Measurements from ENCODE around the gene ARHGEF6.

ARHGEF6 gene

GRCh38 chrX:136781180-136781797 is 557 bp upstream of the ARHGEF6 start:
- POLR2A ChIA-PET = no interaction called here
- Histone ChIP-seq H3K27ac (ENCODE audit: extremely low read depth, low read depth, low read length) (no peak overlapping the region), H3K9me3 (ENCODE audit: control insufficient read depth, insufficient read depth, low read depth, low read length) (no peaks in the 10 kb centered on the region), H3K4me1 (ENCODE audit: control insufficient read depth, insufficient read depth, low read length) (no peaks in the 10 kb centered on the region), H3K4me3 (ENCODE audit: low read depth, low read length) (no peak overlapping the region), H3K36me3 (ENCODE audit: control insufficient read depth in 2 of 2, insufficient read depth in 1 of 2, low read length in 2 of 2) (no peaks in the 10 kb centered on the region)
- TF ChIP-seq ZNF580 (tag by site-specific recombination; IDR thresholded peaks at IDR 0.05) (no peak), HOXD13 (CRISPR knock-in tag; IDR thresholded peaks at IDR 0.05; ENCODE audit: borderline replicate concordance) (no peak), ZNF830 (tag by site-specific recombination; IDR thresholded peaks at IDR 0.05; ENCODE audit: low read depth) (no peak), ZNF513 (tag by site-specific recombination; IDR thresholded peaks at IDR 0.05) (no peak), KLF1 (tag by site-specific recombination; IDR thresholded peaks at IDR 0.05) (no peak), ZNF548 (tag by site-specific recombination; IDR thresholded peaks at IDR 0.05) (no peak), ZNF26 (tag by site-specific recombination; IDR thresholded peaks at IDR 0.05) (no peak), ZNF768 (tag by site-specific recombination; IDR thresholded peaks at IDR 0.05) (no peak), ZNF426 (tag by site-specific recombination; IDR thresholded peaks at IDR 0.05) (no peak), ZNF664 (tag by site-specific recombination; IDR thresholded peaks at IDR 0.05) (no peak), BCL11A (tag by site-specific recombination; IDR thresholded peaks at IDR 0.05; ENCODE audit: low read depth) (no peak), ZNF404 (tag by site-specific recombination; IDR thresholded peaks at IDR 0.05) (no peak), ZNF114 (tag by site-specific recombination; IDR thresholded peaks at IDR 0.05) (no peak), ZNF184 (tag by site-specific recombination; IDR thresholded peaks at IDR 0.05) (no peak), ZSCAN18 (tag by site-specific recombination; IDR thresholded peaks at IDR 0.05) (no peak)
- TF ChIP-seq, protein P1, sequence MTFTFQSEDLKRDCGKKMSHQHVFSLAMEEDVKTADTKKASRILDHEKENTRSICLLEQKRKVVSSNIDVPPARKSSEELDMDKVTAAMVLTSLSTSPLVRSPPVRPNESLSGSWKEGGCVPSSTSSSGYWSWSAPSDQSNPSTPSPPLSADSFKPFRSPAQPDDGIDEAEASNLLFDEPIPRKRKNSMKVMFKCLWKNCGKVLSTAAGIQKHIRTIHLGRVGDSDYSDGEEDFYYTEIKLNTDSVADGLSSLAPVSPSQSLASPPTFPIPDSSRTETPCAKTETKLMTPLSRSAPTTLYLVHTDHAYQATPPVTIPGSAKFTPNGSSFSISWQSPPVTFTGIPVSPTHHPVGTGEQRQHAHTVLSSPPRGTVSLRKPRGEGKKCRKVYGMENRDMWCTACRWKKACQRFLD (tag by site-specific recombination; IDR thresholded peaks at IDR 0.05) = no peak
- CTCF ChIA-PET = no interaction called here

DNA sequence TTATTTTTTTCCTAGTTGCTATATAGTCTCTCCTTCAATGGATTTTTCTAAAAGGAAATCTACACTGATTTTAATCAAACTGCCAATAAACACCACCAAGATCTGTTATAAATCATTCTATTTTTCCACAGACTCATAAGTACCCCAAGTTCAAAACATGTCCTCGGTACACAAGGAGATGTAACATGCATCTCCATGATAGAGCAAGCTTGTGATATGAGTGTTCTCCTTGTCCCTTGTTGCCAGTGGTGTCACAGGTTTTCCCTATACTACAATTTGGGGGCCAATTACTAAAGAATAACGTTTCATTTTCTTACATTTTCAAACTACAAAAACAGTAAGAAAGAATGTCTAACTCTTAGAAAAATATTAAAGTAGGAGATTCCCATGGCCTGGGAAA is 491 bp downstream of the ARHGEF6 start:
- ChIA-PET POLR2A (no interaction called here), CTCF (no interaction called here)
- no peak overlapping the region for H3K27ac ChIP-seq (ENCODE audit: extremely low read depth, low read depth, low read length)
- no peaks in the 10 kb centered on the region for H3K4me1 ChIP-seq (ENCODE audit: control insufficient read depth, insufficient read depth, low read length)
- no peaks in the 10 kb centered on the region for H3K36me3 ChIP-seq (ENCODE audit: control insufficient read depth in 2 of 2, insufficient read depth in 1 of 2, low read length in 2 of 2)
- no peak overlapping the region for H3K4me3 ChIP-seq (ENCODE audit: low read depth, low read length)
- no peaks in the 10 kb centered on the region for H3K9me3 ChIP-seq (ENCODE audit: control insufficient read depth, insufficient read depth, low read depth, low read length)
- TF ChIP-seq ZNF140 (tag by site-specific recombination; IDR thresholded peaks at IDR 0.05) = no peak
- no peak for TF ChIP-seq ZXDB (tag by site-specific recombination; IDR thresholded peaks at IDR 0.05)
- TF ChIP-seq ZNF391 (tag by site-specific recombination; IDR thresholded peaks at IDR 0.05; ENCODE audit: borderline replicate concordance, low read depth) = no peak
- no peak for TF ChIP-seq ZNF837 (tag by site-specific recombination; IDR thresholded peaks at IDR 0.05)
- TF ChIP-seq ZFP37 (tag by site-specific recombination; IDR thresholded peaks at IDR 0.05) = no peak
- TF ChIP-seq ZNF777 (tag by site-specific recombination; IDR thresholded peaks at IDR 0.05; ENCODE audit: borderline replicate concordance) = no peak
- TF ChIP-seq ZNF623 (tag by site-specific recombination; IDR thresholded peaks at IDR 0.05) = no peak
- TF ChIP-seq, protein P2, sequence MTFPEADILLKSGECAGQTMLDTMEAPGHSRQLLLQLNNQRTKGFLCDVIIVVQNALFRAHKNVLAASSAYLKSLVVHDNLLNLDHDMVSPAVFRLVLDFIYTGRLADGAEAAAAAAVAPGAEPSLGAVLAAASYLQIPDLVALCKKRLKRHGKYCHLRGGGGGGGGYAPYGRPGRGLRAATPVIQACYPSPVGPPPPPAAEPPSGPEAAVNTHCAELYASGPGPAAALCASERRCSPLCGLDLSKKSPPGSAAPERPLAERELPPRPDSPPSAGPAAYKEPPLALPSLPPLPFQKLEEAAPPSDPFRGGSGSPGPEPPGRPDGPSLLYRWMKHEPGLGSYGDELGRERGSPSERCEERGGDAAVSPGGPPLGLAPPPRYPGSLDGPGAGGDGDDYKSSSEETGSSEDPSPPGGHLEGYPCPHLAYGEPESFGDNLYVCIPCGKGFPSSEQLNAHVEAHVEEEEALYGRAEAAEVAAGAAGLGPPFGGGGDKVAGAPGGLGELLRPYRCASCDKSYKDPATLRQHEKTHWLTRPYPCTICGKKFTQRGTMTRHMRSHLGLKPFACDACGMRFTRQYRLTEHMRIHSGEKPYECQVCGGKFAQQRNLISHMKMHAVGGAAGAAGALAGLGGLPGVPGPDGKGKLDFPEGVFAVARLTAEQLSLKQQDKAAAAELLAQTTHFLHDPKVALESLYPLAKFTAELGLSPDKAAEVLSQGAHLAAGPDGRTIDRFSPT (tag by site-specific recombination; IDR thresholded peaks at IDR 0.05) = no peak
- TF ChIP-seq ZSCAN23 (tag by site-specific recombination; IDR thresholded peaks at IDR 0.05) = no peak
- TF ChIP-seq ZNF585B (tag by site-specific recombination; IDR thresholded peaks at IDR 0.05) = no peak
- no peak for TF ChIP-seq PRDM6 (tag by site-specific recombination; IDR thresholded peaks at IDR 0.05)

Measured in HEK293 (cell line).